PC-9 (cell line): Measurements from ENCODE around the gene SLC25A52.

Source experiments
- EZH2 ChIP-seq: fragments of 200-600 bp; sonication (generic); IDR thresholded peaks from 2 replicates; pipeline ENCODE4 v1.8.0; 2017; ENCODE audit warnings: antibody characterized with exemption, low read depth
- TF ChIP-seq, protein P1 (sequence below): fragments of 200-600 bp; sonication (generic); conservative IDR thresholded peaks from 2 replicates; pipeline ENCODE4 v1.6.1; 2017; ENCODE audit warnings: mixed run types, antibody characterized with exemption, mild to moderate bottlenecking, moderate library complexity

DNA sequence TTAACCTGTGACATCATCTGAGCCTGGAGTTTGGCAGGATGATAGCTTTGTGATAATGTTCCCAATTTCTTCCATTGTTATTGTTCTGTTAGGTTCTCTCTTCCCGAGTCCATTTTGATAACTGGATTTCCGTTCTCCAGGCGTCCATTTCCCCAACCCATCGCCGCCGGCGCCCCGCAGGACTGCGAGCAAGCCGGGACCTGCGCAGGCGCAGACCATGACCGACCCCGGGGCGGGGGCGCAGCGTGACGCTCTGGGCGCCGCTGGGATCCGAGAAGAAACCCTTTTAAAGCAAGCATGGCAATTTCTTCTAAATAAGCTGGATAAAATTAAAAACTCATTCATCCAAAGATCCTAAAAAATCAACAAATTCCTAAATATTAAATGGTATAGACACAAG lies at the start of gene SLC25A52:
- TF ChIP-seq, protein P1, sequence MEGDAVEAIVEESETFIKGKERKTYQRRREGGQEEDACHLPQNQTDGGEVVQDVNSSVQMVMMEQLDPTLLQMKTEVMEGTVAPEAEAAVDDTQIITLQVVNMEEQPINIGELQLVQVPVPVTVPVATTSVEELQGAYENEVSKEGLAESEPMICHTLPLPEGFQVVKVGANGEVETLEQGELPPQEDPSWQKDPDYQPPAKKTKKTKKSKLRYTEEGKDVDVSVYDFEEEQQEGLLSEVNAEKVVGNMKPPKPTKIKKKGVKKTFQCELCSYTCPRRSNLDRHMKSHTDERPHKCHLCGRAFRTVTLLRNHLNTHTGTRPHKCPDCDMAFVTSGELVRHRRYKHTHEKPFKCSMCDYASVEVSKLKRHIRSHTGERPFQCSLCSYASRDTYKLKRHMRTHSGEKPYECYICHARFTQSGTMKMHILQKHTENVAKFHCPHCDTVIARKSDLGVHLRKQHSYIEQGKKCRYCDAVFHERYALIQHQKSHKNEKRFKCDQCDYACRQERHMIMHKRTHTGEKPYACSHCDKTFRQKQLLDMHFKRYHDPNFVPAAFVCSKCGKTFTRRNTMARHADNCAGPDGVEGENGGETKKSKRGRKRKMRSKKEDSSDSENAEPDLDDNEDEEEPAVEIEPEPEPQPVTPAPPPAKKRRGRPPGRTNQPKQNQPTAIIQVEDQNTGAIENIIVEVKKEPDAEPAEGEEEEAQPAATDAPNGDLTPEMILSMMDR: no peak
- TF ChIP-seq EZH2: no peak
